HG03139 (cell line): ENCODE measurements around the gene HCFC2.
"Not testable (repeated sequence)": the region's sequence is repeated elsewhere in the genome, so short reads cannot be mapped to it uniquely, and the experiment has no call there.

ENCODE experiments used
- ATAC-seq: cut with Tn5 transposase; IDR thresholded peaks from one replicate; pipeline ENCODE4 v1.9.1; 2021; ENCODE audit not compliant: unreplicated experiment

The HCFC2 gene

DNA sequence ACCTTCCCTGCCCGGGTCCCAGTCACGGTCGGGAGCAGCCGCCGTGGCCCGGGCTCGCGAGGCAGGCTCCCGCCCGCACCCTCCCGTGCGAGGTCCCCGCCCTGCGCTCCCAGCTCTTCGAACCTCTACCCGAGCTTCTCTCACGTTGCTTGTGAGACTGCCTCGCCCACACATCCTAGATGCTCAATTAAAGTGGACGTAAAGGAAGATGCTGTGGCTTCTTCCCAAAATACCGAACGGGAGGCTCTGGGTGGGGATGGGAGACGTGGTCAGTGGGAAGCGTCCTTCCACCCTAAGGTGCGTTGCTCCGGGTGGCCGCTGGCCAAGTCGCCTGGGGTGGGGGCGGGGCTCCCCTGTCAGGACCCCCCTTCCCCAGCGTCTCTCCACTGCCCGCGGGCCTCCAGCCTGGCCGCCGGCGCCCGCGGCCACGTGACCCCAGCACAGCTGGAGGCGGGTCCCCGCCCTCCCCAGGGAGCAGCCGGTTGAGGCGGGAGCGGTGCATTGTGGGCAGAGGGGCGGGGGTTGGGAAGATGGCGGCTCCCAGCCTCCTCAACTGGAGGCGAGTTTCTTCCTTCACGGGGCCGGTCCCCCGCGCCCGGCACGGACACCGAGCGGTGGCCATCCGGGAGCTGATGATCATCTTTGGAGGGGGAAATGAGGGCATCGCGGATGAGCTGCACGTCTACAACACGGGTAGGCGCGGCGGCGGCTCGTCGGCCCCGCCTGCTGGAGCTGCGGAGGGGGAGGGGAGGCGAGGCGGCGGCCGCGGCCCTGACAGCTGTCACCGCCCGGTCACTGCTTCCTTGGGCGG, at the start of gene HCFC2:
HCFC2 (plus strand) TSS at position 501 of the 811 bp plus-strand sequence; CDS start at position 531, 30 bp downstream.
- peak; percentile 82 for ATAC-seq

DNA sequence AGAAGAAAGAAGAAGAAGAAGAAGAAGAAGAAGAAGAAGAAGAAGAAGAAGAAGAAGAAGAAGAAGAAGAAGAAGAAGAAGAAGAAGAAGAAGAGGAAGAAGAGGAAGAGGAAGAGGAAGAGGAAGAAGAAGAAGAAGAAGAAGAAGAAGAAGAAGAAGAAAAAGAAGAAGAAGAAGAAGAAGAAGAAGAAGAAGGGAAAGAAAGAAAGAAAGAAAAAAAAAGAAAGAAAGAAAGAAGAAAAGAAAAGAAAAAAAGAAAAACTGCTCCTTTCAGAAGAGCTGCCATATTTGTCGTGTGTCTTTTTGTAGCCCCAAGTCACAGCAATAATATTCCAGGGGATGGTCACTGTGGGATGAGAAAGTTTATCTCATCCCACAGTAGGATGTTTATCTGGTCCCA, 42.5 kb upstream of the HCFC2 start:
- ATAC-seq: not testable (repeated sequence)

DNA sequence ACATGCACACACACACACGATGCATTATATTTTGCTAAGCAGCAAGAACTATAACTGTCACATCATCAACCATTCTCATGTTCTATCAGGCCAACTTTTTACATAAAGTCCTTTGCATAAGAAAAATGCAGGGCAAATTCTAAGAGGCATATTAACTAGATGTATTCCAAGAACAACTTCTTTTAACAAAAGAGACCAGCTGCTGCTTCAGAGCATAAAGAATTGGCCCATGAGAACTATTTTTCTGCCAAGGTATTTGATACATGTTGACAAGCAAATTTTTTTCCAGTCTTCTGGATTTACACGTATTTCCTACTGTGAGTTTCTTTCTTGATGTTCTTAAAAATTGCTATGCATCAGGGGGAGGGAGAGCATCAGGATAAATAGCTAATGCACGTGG, 41.5 kb upstream of the HCFC2 start:
- ATAC-seq: no peak

DNA sequence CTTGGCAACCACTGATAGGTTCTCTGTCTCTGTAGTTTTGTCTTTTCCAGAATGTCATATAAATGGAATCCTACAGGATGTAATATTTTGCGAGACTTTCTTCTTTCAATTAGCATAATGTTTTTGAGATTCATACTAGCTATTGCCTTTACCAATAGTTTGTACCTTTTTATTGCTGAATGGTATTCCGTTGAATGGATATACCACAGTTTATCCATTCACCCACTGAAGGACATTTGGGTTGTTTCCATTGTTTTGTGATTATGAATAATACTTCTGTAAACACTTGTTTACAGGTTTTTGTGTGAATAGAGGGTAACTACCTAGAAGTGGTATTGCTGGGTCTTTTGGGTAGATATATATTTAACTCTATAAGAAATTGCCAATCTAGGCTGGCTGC, 40.6 kb upstream of the HCFC2 start:
- no peak for ATAC-seq

DNA sequence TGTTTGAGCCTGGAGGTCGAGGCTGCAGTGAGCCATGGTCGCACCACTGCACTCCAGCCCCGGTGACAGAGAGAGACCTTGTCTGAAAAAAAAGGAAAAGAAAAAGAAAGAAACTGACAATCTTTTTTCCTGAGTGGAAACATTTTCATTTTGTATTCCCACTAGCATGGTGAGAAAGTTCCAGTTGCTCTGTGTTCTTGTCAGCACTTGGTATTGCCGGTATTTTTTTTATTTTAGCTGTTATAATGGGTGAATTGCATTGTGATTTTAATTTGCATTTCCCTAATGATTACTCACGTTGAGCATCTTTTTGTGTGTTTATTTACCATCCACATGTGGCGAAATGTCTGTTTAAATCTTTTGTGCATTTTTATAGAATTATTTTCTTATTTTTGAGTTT, 40.0 kb upstream of the HCFC2 start:
- ATAC-seq: no peak

DNA sequence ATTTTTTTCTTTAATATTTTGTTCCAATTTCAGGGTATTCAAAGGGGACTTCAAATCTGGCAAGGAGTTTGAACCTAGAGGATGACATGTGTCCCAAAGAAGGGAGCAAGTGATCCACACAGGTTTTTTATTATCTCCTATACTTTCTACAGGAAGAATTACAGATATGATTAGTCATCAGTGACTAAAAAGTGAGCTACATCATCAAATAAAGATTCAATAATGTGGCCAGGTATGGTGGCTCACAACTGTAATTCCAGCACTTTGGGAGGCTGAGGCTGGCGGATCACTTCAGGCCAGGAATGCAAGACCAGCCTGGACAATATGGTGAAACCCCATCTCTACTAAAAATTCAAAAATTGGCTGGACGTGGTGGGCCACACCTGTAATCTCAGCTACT, 38.6 kb upstream of the HCFC2 start:
- no peak for ATAC-seq

DNA sequence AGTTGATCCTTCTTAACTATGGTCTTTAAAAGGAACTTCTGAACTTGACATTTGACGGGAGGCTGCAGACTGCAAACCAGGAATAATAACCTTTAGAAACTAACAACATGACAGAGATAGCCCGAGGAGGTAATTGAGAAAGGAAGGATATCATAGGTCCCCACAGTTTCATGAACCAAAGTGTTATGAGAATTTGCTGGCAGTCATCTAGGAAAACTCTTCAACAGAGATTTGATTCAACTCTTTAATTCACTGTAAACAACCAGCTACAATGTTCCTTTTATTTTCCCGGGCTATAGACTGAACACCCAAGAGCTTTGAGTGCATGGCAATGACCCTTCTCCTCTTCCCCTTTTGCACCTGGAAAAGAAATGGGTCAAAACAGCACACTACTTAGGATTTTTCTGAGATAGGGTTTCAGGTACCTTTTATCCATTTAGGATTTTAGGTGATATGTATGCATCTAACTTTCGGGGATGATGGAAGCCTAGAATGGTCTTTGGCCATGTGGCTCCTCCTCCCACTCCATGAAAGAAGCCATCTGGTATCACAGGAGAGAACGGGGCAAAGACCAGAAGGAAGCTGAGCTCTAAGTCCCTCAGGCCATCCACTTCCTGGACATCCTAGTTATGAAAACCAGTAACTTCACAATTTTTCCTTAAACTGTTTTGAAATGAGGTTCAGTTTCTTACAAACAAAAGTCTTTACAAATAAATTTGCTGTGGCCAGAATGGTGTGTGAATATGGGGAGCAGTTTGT, 37.3 kb upstream of the HCFC2 start:
- no peak for ATAC-seq

DNA sequence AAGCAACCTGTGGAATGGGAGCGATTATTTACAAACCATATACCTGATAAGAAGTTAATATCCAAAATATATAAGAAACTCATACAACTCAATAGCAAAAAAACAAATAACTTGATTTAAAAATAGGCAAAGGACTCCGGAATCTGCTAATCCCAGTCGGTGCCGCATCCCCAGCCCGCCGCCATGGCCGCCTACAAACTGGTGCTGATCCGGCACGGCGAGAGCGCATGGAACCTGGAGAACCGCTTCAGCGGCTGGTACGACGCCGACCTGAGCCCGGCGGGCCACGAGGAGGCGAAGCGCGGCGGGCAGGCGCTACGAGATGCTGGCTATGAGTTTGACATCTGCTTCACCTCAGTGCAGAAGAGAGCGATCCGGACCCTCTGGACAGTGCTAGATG, 33.7 kb upstream of the HCFC2 start:
- not testable (repeated sequence) for ATAC-seq

DNA sequence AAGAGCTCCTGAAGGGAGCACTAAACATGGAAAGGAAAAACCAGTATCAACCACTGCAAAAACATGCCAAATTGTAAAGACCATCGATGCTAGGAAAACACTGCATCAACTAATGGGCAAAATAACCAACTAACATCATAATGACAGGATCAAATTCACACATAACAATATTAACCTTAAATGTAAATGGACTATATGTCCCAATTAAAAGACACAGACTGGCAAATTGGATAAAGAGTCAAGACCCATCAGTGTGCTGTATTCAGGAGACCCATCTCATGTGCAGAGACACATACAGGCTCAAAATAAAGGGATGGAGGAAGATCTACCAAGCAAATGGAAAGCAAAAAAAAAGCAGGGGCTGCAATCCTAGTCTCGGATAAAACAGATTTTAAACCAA, 28.2 kb upstream of the HCFC2 start:
- not testable (repeated sequence) for ATAC-seq

DNA sequence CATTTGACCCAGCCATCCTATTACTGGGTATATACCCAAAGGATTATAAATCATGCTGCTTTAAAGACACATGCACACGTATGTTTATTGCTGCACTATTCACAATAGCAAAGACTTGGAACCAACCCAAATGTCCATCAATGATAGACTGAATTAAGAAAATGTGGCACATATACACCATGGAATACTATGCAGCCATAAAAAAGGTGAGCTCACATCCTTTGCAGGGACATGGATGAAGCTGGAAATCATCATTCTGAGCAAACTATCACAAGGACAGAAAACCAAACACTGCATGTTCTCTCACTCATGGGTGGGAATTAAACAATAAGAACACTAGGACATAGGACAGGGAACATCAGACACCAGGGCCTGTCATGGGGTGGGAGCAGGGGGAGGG, 24.6 kb upstream of the HCFC2 start:
- ATAC-seq: not testable (repeated sequence)

DNA sequence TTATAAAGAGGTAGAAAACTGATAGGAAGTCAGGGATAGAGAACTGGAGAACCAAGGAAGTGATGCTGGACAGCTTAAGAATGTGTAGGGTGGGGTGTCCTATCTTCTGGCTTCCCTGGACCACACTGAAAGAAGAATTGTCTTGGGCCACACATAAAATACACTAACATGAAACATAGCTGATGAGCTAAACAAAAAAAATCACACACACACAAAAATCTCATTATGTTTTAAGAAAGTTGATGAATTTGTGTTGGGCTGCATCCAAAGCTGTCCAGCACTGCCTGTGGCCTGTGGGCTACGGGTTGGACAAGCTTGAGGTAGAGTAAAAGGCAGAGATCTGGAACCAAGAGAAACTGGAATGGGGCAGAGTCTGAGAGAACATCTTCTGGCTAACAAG, 21.8 kb upstream of the HCFC2 start:
- no peak for ATAC-seq

DNA sequence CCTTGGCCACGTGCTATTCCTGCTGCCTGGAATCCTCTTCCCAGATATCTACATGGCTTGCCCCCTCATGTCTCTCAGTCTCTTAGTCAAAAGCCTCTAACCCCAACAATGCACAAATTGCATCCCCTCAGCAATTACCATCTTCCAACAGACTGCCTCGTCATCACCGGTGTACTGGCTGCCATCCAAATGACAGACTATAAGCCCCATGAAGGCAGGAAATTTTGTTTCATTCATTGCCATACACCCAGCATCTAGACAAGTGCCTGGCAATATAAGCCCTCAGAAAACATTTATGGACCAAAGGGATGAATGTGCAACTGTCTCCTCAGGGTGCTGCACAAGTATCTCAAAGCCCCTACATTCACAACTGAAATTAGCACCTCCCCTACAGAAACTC, 20.2 kb upstream of the HCFC2 start:
- no peak for ATAC-seq

DNA sequence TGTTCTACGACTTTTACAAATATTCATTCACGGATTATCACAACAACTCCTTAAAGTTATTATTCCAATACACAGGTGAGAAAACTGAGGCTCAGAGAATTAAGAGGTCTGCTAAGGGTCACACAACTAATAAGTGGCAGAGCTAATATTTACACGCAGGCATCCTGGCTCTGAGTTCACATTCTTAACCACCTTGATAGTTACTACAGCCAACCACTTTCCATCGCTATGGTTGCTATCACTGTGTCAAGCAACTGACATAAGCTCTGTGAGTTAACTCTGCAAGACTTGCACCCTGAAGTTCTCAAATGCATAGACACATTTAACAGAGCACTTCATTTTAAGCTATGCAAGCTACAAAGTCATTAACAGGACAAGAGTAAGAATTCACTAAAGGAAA, 18.0 kb upstream of the HCFC2 start:
- ATAC-seq: no peak

DNA sequence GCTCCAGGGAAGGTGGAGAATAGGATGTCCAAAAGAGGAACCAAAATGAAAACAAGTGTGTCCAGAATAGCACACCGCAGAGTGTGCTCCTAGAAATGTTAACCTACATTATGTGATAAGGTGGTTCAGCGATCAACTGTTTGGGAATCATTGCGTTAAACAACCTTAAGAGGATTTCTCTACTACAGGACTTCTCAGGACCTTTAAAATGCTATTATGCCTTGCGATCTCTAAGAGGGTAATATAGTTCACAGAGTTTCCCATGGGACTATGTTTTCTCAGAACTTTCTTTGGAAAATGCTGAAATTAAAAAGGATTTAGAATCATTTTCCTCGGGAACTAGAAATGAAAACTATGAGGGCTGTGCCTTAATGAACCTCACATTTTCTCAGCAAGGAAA, 16.2 kb upstream of the HCFC2 start:
- ATAC-seq: no peak

DNA sequence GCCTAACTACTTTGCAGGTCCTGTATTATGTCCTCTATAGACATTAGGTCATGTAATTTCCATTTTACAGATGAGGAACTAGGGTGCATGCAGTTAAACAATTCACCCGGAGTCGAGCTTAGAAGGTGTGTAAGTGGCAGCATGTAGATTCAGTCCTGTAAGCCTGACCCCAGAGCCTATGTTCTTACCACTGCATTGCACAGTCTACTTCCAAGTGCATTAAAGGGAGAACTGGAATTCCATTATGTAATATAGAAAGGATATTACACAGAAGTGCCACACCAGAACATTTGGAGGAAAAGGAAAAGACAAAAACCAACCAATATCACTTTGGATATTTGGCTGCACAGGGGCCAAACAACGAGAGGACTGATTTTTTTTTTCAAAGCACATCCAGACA, 15.5 kb upstream of the HCFC2 start:
- ATAC-seq: no peak

DNA sequence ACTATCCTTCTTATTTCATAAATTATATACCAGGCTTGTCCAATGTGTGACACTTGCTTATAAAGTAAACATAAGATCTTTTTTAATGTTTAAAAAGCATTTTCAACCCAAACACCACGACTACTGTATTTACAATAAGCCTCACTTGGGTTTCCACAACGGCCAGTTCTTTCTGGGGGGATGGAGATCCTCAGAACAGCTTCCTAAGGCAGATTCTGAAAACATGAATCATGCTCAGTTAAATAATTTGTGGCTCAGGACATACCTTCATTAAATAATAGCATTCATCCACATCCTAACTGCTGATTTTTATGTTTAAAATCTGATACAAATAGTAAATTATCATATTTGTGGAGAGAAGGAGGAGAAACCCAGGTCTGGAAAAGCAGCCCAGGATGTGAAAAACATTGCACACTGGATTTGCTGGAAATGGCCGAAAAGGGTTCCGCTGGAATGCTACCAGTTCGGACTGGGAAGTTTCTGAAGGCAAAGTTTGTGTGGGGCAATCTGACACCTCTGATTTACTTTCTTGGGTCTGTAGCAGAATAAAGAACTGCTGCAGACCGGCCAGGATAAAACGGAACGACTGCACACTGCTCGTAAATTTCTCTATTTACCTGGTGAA, 14.9 kb upstream of the HCFC2 start:
- no peak for ATAC-seq

DNA sequence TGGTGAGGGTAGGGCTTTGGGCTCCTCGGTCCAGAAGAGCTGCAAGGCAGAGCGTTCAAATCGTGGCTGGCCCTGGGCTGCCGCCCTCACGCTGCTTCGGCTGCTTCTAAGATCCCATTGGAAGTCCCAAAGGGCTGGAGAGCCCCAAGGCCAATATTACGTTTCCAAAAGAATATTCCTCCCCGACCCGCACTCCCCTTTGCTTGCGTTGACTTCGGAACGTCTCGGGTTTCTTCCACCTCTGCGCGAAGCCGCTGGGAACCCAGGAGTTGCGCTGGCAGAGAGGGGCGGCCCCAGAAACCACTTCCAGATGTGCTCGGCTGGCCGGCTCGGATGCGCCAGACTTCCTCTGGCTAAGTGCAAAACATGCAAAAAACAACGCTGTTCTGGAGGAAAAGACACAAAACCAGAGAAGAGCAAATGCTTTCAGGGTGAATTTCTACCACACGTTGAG, 14.4 kb upstream of the HCFC2 start, which contains the start of gene GLT8D2:
GLT8D2 (minus strand) TSS at position 285 of the 454 bp plus-strand sequence. CDS start 30,539 bp downstream, outside the sequence.
- ATAC-seq: no peak

DNA sequence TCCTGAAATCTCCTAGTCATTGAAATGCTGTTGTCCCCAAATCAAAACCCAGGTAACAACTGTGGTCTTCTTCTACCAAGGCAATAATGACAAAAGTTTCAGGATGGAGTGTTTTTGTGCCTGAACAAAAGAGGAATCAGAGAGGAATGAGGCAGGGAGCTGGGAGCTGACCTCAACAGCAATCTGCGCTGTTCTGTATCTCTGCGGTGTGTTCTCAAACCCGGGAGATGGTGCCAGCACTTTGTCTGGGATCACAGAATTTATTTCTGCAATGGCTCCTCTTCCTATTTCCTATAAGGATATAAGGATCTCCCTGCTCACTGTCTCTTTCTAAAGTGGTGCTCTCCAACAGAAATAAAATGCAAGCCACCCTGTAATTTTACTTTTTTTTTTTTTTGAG, 13.9 kb upstream of the HCFC2 start:
- no peak for ATAC-seq

DNA sequence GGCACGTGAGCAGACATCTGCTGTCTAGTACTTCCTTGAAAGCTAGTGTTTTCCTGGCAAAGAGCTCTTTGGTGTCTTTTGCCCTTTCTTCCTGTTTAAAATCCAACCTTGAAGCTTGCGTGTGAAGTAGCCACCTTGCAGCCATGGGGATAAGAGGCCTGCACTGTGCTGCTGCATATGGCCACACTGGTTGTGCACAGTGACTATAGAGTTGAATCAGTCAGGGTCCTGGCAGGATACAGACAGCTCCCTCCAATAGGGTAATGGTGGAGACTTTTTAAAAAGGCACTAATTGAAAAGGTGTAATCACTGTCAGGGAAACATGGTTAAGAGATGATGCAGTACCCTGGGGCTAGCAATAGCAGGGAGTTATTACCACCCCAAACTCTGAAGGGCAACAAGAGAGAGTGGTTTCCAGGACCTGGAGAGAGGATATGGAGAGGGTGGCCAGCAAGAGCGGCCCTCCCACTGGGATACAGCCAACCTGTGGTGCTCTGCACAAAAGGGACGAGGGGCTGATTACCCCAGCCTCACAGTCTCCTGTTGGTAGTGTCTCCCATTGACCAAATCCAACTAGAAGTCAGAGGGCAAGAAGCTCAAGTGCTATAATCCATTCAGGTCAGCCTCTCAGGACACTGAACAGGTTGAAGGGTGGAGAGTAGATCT, 9.5 kb upstream of the HCFC2 start:
- ATAC-seq: no peak

DNA sequence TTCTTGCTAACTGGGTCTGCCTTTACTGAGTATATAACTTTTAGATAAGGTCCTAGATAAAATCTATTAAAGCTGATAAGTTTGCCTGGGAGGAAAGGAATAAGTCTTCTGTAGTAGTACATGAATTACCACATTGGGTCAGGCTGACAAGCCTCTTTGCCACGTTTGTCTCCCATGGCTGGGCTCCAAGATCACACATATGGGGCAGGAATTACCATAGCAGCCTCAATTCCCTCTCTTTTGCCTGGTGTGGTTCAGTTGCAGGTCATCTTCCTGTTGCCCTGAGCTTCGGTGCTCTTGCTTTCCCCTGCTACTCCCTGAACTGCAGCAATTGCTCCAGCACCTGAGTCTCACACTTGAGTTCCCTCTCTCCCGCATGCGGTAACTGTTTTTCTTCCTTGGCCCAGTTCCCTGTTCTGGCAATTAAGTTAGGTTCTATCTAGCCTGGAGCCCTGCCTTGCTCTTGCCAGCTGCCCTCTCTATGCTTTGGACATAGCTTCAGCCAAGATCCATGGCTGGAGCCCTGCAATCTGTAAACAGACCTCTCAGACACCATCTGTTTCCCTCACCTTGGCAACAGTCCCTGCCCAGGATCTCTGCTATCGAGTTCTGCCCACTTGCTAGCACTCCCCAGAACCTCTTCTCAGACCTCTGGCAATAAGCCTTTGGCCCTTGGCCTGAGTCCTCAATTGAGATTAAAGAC, 8.5 kb upstream of the HCFC2 start:
- ATAC-seq: no peak
